Measurements from ENCODE around the gene SLC25A45. TPM values are rescaled to one million over a fixed set of nuclear protein-coding genes. Genes with fewer than 3 reads are reported as not detected.

SLC25A45 gene
- polyA plus RNA-seq, 1 of the 3 experiments (the other 2 are of a cell fraction): 3.6 TPM

GRCh38 chr11:65366340-65366773 is 16.1 kb downstream of the SLC25A45 start:
- peak overlapping the region; percentile 79 for H2AFZ ChIP-seq (ENCODE audit: low read depth)
- H3K27me3 ChIP-seq (ENCODE audit: insufficient read depth): no peaks in the 10 kb centered on the region
- H3K79me2 ChIP-seq (ENCODE audit: insufficient read depth): peaks cover 11% of the 10 kb centered on the region
- H3K9me2 ChIP-seq: no peaks in the 10 kb centered on the region
- DNase-seq: peak; percentile 89
- no peak overlapping the region for H3K27ac ChIP-seq (ENCODE audit: low read depth in 2 of 2, low read length in 1 of 2)
- TF ChIP-seq RAD21 (IDR thresholded peaks at IDR 0.05; ENCODE audit: low read length) (peak; percentile 89), RXRA (IDR thresholded peaks at IDR 0.05; ENCODE audit: borderline replicate concordance, low read depth) (no peak), SMC3 (IDR thresholded peaks at IDR 0.05; ENCODE audit: low read depth, low read length) (peak; percentile 84)
- TF ChIP-seq, protein P1, sequence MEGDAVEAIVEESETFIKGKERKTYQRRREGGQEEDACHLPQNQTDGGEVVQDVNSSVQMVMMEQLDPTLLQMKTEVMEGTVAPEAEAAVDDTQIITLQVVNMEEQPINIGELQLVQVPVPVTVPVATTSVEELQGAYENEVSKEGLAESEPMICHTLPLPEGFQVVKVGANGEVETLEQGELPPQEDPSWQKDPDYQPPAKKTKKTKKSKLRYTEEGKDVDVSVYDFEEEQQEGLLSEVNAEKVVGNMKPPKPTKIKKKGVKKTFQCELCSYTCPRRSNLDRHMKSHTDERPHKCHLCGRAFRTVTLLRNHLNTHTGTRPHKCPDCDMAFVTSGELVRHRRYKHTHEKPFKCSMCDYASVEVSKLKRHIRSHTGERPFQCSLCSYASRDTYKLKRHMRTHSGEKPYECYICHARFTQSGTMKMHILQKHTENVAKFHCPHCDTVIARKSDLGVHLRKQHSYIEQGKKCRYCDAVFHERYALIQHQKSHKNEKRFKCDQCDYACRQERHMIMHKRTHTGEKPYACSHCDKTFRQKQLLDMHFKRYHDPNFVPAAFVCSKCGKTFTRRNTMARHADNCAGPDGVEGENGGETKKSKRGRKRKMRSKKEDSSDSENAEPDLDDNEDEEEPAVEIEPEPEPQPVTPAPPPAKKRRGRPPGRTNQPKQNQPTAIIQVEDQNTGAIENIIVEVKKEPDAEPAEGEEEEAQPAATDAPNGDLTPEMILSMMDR (IDR thresholded peaks at IDR 0.05): peak; percentile 81
- POLR2A ChIA-PET: interaction anchor here (1.1 kb wide), 1 partner anchor 34 kb away, joined by 3 read pairs; no protein-coding TSS in a partner anchor
- no peaks in the 10 kb centered on the region; a peak in 2 of 4 replicates for H3K4me1 ChIP-seq (ENCODE audit: control insufficient read depth in 1 of 2, insufficient read depth in 2 of 2, low read depth in 1 of 2, low read length in 1 of 2)
- no peak overlapping the region; a peak in 1 of 4 replicates for H3K4me3 ChIP-seq (ENCODE audit: low read depth in 2 of 2, low read length in 1 of 2)
- CTCF ChIA-PET: interaction anchor here (0.7 to 1.6 kb wide), 17 partner anchors 9 to 154 kb away, joined by 3 to 8 read pairs (median 5); partner anchors contain the start of genes FRMD8, MALAT1 and NEAT1
- H4K20me1 ChIP-seq (ENCODE audit: insufficient read depth): no peaks in the 10 kb centered on the region
- no peak overlapping the region; the same call in 1 of the 2 replicates for H3K4me2 ChIP-seq
- 7% methylated on average over 4 of the region's 4 CpGs for WGBS (ENCODE audit: low lambda C conversion rate)
- peaks cover 13% of the 10 kb centered on the region for H3F3A ChIP-seq (replicated peaks; ENCODE audit: insufficient read depth)
- H3K9ac ChIP-seq: no peak overlapping the region
- H3K36me3 ChIP-seq (replicated peaks in 1 of 2; ENCODE audit: control insufficient read depth in 1 of 2, insufficient read depth in 2 of 2, low read length in 1 of 2): no peaks in the 10 kb centered on the region
- H3K9me3 ChIP-seq: no peaks in the 10 kb centered on the region

- no peaks in the 10 kb centered on the region for H3K36me3 ChIP-seq (replicated peaks in 1 of 2; ENCODE audit: control insufficient read depth in 1 of 2, insufficient read depth in 2 of 2, low read length in 1 of 2)
- H3K9me3 ChIP-seq: no peaks in the 10 kb centered on the region
- peaks cover 11% of the 10 kb centered on the region for H3K79me2 ChIP-seq (ENCODE audit: insufficient read depth)
- no peaks in the 10 kb centered on the region for H3K9me2 ChIP-seq
- H2AFZ ChIP-seq (ENCODE audit: low read depth): no peak overlapping the region
- 80% methylated on average over 3 of the region's 3 CpGs for WGBS (ENCODE audit: low lambda C conversion rate)
- POLR2A ChIA-PET: interaction anchor here (1.2 kb wide), 1 partner anchor 145 kb away, joined by 3 read pairs; no protein-coding TSS in a partner anchor
- H3K4me3 ChIP-seq (ENCODE audit: low read depth in 2 of 2, low read length in 1 of 2): no peak overlapping the region
- no peak for DNase-seq
- no peak overlapping the region for H3K9ac ChIP-seq
- H3K27me3 ChIP-seq (ENCODE audit: insufficient read depth): no peaks in the 10 kb centered on the region
- no peaks in the 10 kb centered on the region for H4K20me1 ChIP-seq (ENCODE audit: insufficient read depth)
- no peak overlapping the region for H3K27ac ChIP-seq (ENCODE audit: low read depth in 2 of 2, low read length in 1 of 2)
- H3K4me1 ChIP-seq (ENCODE audit: control insufficient read depth in 1 of 2, insufficient read depth in 2 of 2, low read depth in 1 of 2, low read length in 1 of 2): no peaks in the 10 kb centered on the region; a peak in 1 of 4 replicates
- no peak overlapping the region for H3K4me2 ChIP-seq
- CTCF ChIA-PET: interaction anchor here (1.7 to 3.0 kb wide), 2 partner anchors 147 to 177 kb away, joined by 4 to 9 read pairs; no protein-coding TSS in a partner anchor
- no peak for TF ChIP-seq SMC3 (IDR thresholded peaks at IDR 0.05; ENCODE audit: low read depth, low read length)
- no peak for TF ChIP-seq EP300 (IDR thresholded peaks at IDR 0.05; ENCODE audit: borderline replicate concordance in 1 of 2, low read depth in 1 of 2, low read length in 1 of 2)
- TF ChIP-seq FOSL2 (IDR thresholded peaks at IDR 0.05; ENCODE audit: borderline replicate concordance, low read depth): no peak
- peaks cover 5% of the 10 kb centered on the region for H3F3A ChIP-seq (replicated peaks; ENCODE audit: insufficient read depth)
Observed at GRCh38 chr11:65363770-65364169, 18.7 kb downstream of the SLC25A45 start.

- no peaks in the 10 kb centered on the region for H3K36me3 ChIP-seq (replicated peaks in 1 of 2; ENCODE audit: control insufficient read depth in 1 of 2, insufficient read depth in 2 of 2, low read length in 1 of 2)
- H4K20me1 ChIP-seq (ENCODE audit: insufficient read depth): no peaks in the 10 kb centered on the region
- 90% methylated on average over 6 of the region's 6 CpGs for WGBS (ENCODE audit: low lambda C conversion rate)
- no peak overlapping the region for H3K4me3 ChIP-seq (ENCODE audit: low read depth in 2 of 2, low read length in 1 of 2)
- H3K27me3 ChIP-seq (ENCODE audit: insufficient read depth): no peaks in the 10 kb centered on the region
- H3K27ac ChIP-seq (ENCODE audit: low read depth in 2 of 2, low read length in 1 of 2): no peak overlapping the region
- H3K9me3 ChIP-seq: no peaks in the 10 kb centered on the region
- no peaks in the 10 kb centered on the region for H3K9me2 ChIP-seq
- no peak overlapping the region for H3K9ac ChIP-seq
- DNase-seq: no peak
- peaks cover 0 to under 1% of the 10 kb centered on the region in 2 experiments; a peak in 1 of 4 replicates for H3K4me1 ChIP-seq (ENCODE audit: control insufficient read depth in 1 of 2, insufficient read depth in 2 of 2, low read depth in 1 of 2, low read length in 1 of 2)
- H3K4me2 ChIP-seq: no peak overlapping the region
- TF ChIP-seq JUND (IDR thresholded peaks at IDR 0.05) (no peak), FOXJ3 (CRISPR knock-in tag; IDR thresholded peaks at IDR 0.05) (no peak), RCOR1 (IDR thresholded peaks at IDR 0.05; ENCODE audit: low read length) (no peak), GATA2 (CRISPR knock-in tag; IDR thresholded peaks at IDR 0.05) (no peak), RAD21 (IDR thresholded peaks at IDR 0.05; ENCODE audit: low read length) (no peak), USF1 (IDR thresholded peaks at IDR 0.05; ENCODE audit: borderline replicate concordance, low read depth) (no peak)
- TF ChIP-seq, protein P2, sequence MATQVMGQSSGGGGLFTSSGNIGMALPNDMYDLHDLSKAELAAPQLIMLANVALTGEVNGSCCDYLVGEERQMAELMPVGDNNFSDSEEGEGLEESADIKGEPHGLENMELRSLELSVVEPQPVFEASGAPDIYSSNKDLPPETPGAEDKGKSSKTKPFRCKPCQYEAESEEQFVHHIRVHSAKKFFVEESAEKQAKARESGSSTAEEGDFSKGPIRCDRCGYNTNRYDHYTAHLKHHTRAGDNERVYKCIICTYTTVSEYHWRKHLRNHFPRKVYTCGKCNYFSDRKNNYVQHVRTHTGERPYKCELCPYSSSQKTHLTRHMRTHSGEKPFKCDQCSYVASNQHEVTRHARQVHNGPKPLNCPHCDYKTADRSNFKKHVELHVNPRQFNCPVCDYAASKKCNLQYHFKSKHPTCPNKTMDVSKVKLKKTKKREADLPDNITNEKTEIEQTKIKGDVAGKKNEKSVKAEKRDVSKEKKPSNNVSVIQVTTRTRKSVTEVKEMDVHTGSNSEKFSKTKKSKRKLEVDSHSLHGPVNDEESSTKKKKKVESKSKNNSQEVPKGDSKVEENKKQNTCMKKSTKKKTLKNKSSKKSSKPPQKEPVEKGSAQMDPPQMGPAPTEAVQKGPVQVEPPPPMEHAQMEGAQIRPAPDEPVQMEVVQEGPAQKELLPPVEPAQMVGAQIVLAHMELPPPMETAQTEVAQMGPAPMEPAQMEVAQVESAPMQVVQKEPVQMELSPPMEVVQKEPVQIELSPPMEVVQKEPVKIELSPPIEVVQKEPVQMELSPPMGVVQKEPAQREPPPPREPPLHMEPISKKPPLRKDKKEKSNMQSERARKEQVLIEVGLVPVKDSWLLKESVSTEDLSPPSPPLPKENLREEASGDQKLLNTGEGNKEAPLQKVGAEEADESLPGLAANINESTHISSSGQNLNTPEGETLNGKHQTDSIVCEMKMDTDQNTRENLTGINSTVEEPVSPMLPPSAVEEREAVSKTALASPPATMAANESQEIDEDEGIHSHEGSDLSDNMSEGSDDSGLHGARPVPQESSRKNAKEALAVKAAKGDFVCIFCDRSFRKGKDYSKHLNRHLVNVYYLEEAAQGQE (IDR thresholded peaks at IDR 0.05; ENCODE audit: low read depth, low read length): no peak
- ChIA-PET CTCF (interaction anchor here (1.0 to 3.0 kb wide), 4 partner anchors 54 to 177 kb away, joined by 3 to 9 read pairs (median 4); no protein-coding TSS in a partner anchor), POLR2A (interaction anchor here (1.2 kb wide), 1 partner anchor 146 kb away, joined by 3 read pairs; no protein-coding TSS in a partner anchor)
- H2AFZ ChIP-seq (ENCODE audit: low read depth): no peak overlapping the region
- H3F3A ChIP-seq (replicated peaks; ENCODE audit: insufficient read depth): peaks cover 5% of the 10 kb centered on the region
- H3K79me2 ChIP-seq (ENCODE audit: insufficient read depth): peaks cover 11% of the 10 kb centered on the region
Observed at GRCh38 chr11:65362966-65363365, 19.5 kb downstream of the SLC25A45 start.

Data from SK-N-SH (cell line).